Measurements from ENCODE around the gene TMEM44. TPM values are rescaled to one million over a fixed set of nuclear protein-coding genes. Genes with fewer than 3 reads are reported as not detected.

TMEM44 gene, protein sequence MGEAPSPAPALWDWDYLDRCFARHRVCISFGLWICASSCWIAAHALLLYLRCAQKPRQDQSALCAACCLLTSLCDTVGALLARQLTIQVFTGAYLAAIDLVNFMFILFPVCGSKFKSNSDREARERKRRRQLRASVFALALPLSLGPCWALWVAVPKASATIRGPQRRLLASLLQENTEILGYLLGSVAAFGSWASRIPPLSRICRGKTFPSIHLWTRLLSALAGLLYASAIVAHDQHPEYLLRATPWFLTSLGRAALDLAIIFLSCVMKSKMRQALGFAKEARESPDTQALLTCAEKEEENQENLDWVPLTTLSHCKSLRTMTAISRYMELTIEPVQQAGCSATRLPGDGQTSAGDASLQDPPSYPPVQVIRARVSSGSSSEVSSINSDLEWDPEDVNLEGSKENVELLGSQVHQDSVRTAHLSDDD
- 1 to 10 TPM; 2.1 to 3.0 (median 2.8) TPM for total RNA-seq
- total RNA-seq (2013) = 2.3 TPM

DNA sequence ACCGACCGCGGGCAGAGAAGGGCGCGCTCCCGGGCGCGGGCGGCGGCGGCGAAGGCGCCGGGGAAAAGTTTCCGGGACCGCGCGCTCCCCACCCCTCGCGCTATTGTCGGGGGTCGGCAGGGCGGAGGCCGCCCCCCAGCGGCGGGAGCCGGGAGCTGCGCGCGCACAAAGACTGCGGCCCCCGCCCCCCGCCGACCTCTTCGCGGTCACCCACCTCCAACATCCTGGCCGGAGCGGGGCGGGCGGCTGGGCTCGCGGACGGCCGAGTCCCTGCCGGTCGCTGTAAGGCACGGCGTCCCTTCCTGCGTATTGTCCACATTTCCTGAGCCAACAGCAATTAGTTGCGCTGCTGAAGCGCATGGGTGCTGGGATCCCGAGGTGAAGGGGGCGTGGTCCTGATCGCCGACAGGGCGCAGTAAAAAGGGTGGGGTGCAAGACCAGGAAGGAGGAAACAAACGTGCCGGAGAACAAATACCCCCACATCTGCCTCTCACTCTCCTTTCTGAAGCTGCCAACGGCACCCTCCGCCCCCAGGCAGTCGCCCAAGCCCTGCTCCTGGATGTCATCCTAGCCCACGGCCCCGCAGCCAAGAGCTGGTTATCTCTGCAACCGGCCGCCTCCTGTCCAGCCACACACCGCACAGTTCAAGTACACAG, at the start of gene TMEM44:
Gene TMEM44, minus strand, starts transcription at position 71 of the 656 bp plus-strand sequence. CDS start 204 bp downstream, outside the sequence.
- H3K9me3 ChIP-seq (ENCODE audit: control insufficient read depth, insufficient read depth, low read length) = no peaks in the 10 kb centered on the region
- H3K27me3 ChIP-seq (ENCODE audit: control insufficient read depth, insufficient read depth, low read length) = no peaks in the 10 kb centered on the region
- H3K36me3 Mint-ChIP-seq = no peaks in the 10 kb centered on the region
- H3K4me3 Mint-ChIP-seq = peak within 1 kb of the TSS; percentile 87
- H3K27ac Mint-ChIP-seq = peak within 1 kb of the TSS in 1 of 2 donors; percentile 74
- H3K4me1 Mint-ChIP-seq = peaks cover 0 to 11% of the 10 kb centered on the region in 2 donors
- WGBS (ENCODE audit: insufficient coverage) = under 1% methylated on average over 65 of the region's 66 CpGs
- TF ChIP-seq, protein P1, sequence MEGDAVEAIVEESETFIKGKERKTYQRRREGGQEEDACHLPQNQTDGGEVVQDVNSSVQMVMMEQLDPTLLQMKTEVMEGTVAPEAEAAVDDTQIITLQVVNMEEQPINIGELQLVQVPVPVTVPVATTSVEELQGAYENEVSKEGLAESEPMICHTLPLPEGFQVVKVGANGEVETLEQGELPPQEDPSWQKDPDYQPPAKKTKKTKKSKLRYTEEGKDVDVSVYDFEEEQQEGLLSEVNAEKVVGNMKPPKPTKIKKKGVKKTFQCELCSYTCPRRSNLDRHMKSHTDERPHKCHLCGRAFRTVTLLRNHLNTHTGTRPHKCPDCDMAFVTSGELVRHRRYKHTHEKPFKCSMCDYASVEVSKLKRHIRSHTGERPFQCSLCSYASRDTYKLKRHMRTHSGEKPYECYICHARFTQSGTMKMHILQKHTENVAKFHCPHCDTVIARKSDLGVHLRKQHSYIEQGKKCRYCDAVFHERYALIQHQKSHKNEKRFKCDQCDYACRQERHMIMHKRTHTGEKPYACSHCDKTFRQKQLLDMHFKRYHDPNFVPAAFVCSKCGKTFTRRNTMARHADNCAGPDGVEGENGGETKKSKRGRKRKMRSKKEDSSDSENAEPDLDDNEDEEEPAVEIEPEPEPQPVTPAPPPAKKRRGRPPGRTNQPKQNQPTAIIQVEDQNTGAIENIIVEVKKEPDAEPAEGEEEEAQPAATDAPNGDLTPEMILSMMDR (IDR thresholded peaks at IDR 0.05) = peak; percentile 39
- peak within 1 kb of the TSS; percentile 68 for H3K4me3 ChIP-seq (ENCODE audit: low read length)
- peaks cover 14% of the 10 kb centered on the region for H3K4me1 ChIP-seq (ENCODE audit: control insufficient read depth, insufficient read depth, low read length)
- intact Hi-C loops (cut with micrococcal nuclease) = no loop called here
- H3K27ac ChIP-seq (ENCODE audit: low read length) = peak within 1 kb of the TSS; percentile 14
- H3K36me3 ChIP-seq (ENCODE audit: control insufficient read depth, insufficient read depth, low read length) = no peaks in the 10 kb centered on the region
- H3K27me3 Mint-ChIP-seq (ENCODE audit: low read depth in 2 of 2) = no peaks in the 10 kb centered on the region
- DNase-seq (peak; percentile 35 to 72), ATAC-seq (peak; percentile 82 to 85 (median 83))
- H3K9me3 Mint-ChIP-seq = no peaks in the 10 kb centered on the region

DNA sequence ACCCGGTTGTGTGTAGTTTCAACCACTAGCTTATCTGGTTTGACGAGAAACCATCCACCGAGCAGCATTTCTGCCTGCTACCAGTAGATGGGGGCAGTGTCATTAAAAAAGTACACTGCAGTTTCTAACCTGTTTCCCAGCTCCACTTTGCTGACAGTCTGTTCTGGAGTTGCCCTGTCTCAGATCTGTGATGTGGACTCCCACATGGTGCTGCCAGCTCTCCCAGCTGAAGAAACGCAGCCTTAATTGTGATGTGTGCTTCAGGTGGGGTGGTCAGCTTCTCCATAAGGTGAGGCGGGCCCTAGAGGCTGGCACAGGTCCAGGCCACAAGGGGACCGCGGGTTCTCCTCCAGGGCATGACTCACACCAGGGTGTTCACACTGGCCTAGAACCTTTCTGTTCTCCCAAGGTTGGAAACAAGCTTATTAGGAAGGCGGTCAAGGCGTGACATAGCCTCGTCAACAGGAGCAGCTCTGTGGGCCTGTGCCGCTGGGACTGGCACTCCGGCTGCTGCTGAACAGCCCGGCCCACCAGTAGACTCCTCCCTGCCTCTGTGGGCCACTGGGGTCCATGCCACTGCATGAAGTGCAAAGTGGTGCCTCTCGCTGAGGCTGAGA, 49.6 kb upstream of the TMEM44 start:
- WGBS (ENCODE audit: insufficient coverage) = 31% methylated on average over 14 of the region's 14 CpGs
- ATAC-seq (peak; percentile 64 to 79 (median 64)), DNase-seq (peak; percentile 52 to 86)
- H3K36me3 ChIP-seq (ENCODE audit: control insufficient read depth, insufficient read depth, low read length) = no peaks in the 10 kb centered on the region
- no peaks in the 10 kb centered on the region for H3K9me3 ChIP-seq (ENCODE audit: control insufficient read depth, insufficient read depth, low read length)
- Mint-ChIP-seq H3K36me3 (no peaks in the 10 kb centered on the region), H3K27me3 (ENCODE audit: low read depth in 2 of 2) (no peaks in the 10 kb centered on the region), H3K27ac (peak overlapping the region; percentile 57 to 73), H3K4me1 (peaks cover 32 to 35% of the 10 kb centered on the region in 2 donors), H3K9me3 (no peaks in the 10 kb centered on the region), H3K4me3 (no peak overlapping the region)
- TF ChIP-seq, protein P1 (IDR thresholded peaks at IDR 0.05) = peak; percentile 77
- H3K27me3 ChIP-seq (ENCODE audit: control insufficient read depth, insufficient read depth, low read length) = no peaks in the 10 kb centered on the region
- intact Hi-C loops (cut with micrococcal nuclease) = loop anchor here (1.0 kb wide), 2 partner anchors 271 to 423 kb away; no protein-coding TSS in a partner anchor
- no peak overlapping the region for H3K4me3 ChIP-seq (ENCODE audit: low read length)
- peaks cover 29% of the 10 kb centered on the region for H3K4me1 ChIP-seq (ENCODE audit: control insufficient read depth, insufficient read depth, low read length)
- no peak overlapping the region for H3K27ac ChIP-seq (ENCODE audit: low read length)

DNA sequence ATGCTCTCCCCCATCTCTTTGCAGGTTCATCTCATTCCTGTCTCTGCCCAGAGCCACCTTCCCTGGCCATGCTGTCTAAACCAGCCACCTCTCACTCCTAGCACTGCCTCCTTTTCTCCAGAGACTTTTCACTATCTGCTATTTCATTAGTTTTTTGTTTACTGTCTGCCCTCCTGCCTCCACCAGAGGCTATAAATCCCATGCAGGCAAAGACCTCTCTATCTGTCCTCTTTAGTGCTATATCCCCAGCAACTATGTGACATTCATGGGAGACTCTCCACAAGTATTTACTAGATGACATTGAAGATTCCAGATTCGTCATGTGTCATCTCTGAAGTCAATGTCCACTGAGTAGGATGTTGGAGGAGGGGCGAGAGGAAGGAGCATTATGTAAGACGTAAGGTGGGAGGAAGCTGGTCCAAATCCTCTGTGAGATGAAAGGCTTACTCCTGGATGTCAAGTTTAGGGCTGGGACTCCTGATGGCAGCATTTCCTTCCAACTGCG, 49.0 kb upstream of the TMEM44 start:
- H3K4me1 Mint-ChIP-seq = peaks cover 29 to 32% of the 10 kb centered on the region in 2 donors
- H3K4me1 ChIP-seq (ENCODE audit: control insufficient read depth, insufficient read depth, low read length) = peaks cover 26% of the 10 kb centered on the region
- intact Hi-C loops (cut with micrococcal nuclease) = loop anchor here (1.0 kb wide), 2 partner anchors 272 to 424 kb away; no protein-coding TSS in a partner anchor
- no peaks in the 10 kb centered on the region for H3K27me3 ChIP-seq (ENCODE audit: control insufficient read depth, insufficient read depth, low read length)
- no peaks in the 10 kb centered on the region for H3K9me3 Mint-ChIP-seq
- TF ChIP-seq, protein P1 (IDR thresholded peaks at IDR 0.05) = no peak
- H3K4me3 Mint-ChIP-seq = no peak overlapping the region
- DNase-seq (no peak), ATAC-seq (no peak)
- WGBS (ENCODE audit: insufficient coverage) = 31% methylated on average over 4 of the region's 4 CpGs
- no peaks in the 10 kb centered on the region for H3K36me3 Mint-ChIP-seq
- no peak overlapping the region for H3K4me3 ChIP-seq (ENCODE audit: low read length)
- H3K36me3 ChIP-seq (ENCODE audit: control insufficient read depth, insufficient read depth, low read length) = no peaks in the 10 kb centered on the region
- H3K9me3 ChIP-seq (ENCODE audit: control insufficient read depth, insufficient read depth, low read length) = no peaks in the 10 kb centered on the region
- H3K27ac ChIP-seq (ENCODE audit: low read length) = no peak overlapping the region
- H3K27ac Mint-ChIP-seq = peak overlapping the region in 1 of 2 donors; percentile 73
- no peaks in the 10 kb centered on the region for H3K27me3 Mint-ChIP-seq (ENCODE audit: low read depth in 2 of 2)
